GM18873 (cell line): ENCODE data around the gene HMGN3.
A peak's percentile ranks its signal among the peaks of the same experiment; 100 is the strongest.

Experiments
- ATAC-seq: cut with Tn5 transposase; IDR thresholded peaks from one replicate; pipeline ENCODE4 v1.9.1; 2021; ENCODE audit warnings: mild to moderate bottlenecking, moderate library complexity, moderate number of reproducible peaks; ENCODE audit not compliant: unreplicated experiment, low FRiP score

Gene HMGN3

DNA sequence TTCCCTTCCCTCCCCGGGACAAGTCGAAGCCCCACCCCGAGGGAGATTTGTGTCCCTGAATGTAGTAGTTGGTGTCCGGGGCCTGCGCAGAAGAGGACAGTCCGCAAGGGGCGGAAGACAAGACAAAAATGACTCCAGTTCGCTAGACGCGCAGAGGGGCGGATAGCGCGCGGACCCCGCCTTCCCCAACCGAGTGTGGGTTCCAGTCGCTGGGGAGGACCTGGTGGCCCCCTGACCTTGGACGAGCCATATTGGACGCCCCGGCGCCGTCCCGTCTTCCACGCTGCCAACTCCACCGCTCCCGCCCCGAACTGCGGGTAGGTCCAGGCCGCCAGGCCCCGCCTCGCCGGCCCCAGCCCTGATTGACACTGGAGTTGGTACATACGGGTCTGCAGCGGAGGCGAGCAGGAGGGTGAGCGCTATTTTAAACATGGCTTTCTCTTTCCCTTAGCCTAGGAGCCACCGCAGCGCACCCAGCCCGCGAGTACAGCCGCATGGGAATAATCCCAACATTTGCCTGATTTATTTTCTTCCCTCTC, 802 bp downstream of the HMGN3 start:
- peak; percentile 65 for ATAC-seq

DNA sequence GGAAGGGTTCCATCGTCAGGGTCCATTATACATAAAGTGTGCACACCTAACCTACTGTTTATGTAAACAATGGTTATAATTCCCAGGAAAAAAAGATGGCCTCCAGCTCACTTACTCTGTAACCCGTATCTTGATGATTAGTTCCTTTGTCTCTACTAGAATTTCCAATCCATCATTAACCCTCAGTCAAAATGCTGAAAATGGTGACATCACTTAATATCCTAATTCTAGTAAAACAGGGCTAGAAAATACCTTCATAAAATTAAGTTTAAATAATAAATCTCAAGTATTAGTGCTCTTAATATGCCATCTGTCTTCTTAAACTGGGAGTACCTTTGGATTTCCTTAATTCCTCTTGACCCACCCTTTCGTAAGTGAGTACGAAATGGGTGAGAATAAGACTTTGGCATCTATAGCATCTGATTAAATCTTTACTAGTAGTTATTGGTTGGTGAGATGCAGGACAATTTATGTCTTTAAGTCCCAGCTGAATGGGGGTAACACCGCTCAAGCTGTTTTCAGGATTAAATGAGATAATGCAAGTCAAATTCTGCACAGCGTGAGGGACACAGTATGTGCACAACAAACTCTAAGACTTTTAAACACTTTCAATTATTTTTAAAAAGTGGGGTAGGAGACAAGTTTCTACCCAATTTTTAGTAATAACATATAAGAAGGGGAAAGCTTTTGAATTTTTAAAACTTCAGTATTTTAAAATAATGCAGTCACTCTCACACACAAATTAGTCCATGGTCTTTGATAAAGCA, 1.6 kb downstream of the HMGN3 start:
- no peak for ATAC-seq

DNA sequence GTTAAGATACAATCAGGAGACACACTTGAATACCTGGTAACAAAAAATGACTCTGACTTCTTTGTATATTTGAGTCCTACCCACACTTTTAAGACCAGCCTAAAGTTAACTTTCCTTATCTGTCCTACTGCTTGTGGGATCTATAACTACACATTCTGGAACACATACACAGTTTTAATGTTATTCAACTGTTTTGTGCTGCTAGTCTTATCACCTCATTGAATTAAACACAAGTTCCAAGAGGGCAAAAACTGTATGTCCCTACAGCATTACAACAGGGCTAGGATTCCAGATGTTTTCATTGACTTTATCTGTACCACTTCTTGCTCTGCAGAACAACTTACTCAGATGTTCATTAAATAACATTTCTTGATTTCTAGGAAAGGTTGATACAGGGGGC, 2.8 kb downstream of the HMGN3 start:
- no peak for ATAC-seq

DNA sequence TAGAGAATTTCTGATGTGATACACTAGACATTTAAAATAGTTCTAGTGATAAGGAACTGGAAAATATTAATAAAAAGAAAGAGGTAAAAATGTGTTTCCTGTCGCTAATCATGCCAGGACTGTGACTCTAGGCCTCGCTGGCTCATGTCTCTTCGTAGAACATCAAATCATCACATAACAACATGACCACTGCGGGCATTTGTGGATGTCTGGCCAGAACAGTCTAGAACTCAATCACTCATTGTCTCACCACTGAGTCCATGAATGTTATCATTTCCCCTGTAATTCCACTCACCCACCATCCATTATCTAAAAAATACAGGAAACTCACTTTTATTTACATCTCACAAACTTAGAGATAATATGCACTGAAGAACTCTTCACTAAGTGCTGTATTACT, 3.4 kb downstream of the HMGN3 start:
- no peak for ATAC-seq

DNA sequence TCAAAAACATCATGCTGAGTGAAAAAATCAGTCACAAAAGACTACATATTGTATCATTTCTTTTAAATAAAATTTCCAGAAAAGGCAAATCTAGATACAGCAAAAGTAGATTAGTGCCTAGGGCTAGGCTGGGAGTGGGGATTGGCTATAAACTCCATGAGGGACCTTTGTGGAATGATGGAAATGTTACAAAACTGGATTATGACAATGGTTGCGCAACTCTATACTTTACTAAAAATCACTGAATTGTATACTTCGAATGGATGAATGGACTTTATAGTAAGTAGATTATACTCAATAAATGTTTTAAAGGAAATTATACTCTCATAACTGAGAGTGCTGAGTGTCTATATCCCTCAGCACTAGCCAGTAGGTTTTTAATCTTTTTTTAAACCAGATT, 4.3 kb downstream of the HMGN3 start:
- no peak for ATAC-seq

DNA sequence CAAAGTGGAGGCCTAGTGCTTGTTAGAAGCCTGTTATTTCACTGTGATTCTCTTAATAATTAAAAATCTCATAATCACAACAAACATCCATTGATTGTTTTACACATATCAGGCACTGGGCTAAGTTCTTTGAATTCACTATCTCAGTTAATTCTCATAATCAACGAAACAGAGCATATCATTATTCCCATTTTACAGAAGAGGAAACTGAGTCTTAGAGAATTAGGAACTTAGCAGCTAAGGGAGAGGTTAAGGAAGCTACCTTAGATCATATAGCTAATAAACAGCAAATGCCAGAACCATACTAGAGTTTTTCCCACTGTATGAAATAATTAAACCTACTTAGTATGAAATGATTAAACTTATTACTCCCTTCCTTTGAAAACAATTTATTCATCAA, 7.0 kb downstream of the HMGN3 start:
- ATAC-seq = no peak

DNA sequence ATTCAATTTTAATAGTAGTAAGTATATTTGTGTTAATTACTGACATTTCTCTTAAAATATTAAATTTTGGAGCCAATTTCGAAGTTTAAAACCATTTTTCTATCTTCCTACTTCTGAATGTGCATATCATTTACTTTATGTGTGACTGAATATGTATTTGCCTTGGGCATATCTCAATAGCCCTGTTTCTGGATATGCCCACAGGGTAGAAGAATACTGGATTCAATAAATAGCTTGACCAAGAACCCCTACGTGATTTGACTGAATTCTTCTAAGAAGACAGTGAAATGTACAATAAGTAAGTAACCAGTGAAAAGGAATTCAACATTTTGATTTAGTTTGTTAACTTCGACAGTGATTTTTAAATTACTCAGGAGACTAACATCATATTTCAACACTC, 7.8 kb downstream of the HMGN3 start:
- no peak for ATAC-seq

DNA sequence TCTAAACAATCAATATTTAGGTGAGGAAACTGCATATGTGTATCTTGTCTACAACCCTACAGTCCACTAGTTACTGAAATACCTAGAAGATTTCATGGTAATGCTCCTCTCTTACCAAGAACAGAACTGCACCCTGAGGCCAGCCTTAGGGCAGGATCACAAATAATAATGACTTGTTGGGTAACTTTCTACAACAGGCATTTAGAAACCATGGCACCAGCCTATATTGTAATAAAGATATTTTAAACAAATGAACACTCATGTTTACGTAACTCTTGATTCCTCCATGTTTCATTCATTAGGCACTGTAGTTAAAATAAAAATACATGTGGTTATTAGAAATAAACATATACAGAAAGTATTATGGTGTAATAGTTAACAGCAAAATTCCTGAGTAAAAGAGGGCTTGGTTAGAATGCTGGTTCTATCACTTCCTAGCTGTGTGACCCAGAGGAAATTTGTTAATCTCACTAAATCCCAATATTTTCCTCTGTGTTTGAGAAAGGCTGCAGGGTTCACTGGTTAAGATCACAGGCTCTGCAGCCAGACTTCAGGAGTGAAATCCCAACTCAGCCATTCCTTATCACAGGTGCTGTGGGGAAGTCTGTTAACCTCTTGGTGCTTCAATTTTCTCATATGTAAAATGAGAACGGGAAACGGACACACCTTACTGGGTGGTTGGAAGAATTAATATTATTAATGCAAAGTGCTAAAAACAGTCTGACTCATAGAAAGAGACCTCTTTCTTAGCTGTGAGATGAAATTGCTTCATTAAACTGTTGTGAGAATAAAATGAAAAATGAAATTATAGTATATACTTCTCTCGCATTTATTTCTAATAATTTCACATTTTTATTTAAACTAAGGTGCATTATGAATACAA, 8.5 kb downstream of the HMGN3 start:
- no peak for ATAC-seq

DNA sequence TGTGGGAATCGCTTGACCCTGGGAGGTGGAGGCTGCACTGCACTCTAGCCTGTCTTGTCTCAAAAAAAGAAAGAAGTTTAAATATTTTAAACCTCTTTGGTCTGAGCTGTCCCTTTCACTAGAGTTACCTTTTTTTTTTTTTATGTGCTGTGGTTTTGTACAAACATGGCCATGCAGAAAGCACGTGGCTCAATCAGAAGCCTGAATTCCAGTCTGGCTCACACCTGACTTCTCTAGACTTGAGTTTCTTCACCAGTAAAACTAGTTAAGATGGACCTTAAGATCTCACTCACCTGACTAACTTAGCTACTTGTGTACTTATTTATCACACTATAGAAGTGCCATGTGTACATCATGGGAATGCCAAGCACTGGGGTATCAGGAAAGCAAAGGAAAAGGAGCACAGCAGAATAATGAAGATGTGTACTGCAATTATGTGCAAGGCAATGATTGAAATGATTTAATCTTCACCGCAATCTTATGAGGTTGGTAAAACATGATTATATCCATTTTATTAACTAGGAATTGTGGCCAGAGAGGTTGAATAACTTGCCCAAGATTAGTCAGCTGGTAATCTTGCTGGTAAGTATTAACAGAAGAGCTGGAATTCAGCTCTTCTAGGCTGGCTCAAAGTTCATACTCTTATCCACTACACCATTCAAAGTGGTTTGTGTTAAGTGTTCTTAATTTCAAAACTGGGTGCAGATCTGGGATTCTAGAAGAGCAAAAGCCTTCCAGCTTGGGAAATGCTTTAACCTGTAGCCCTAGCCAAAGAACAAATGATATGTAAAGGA, 10.7 kb downstream of the HMGN3 start:
- ATAC-seq = no peak

DNA sequence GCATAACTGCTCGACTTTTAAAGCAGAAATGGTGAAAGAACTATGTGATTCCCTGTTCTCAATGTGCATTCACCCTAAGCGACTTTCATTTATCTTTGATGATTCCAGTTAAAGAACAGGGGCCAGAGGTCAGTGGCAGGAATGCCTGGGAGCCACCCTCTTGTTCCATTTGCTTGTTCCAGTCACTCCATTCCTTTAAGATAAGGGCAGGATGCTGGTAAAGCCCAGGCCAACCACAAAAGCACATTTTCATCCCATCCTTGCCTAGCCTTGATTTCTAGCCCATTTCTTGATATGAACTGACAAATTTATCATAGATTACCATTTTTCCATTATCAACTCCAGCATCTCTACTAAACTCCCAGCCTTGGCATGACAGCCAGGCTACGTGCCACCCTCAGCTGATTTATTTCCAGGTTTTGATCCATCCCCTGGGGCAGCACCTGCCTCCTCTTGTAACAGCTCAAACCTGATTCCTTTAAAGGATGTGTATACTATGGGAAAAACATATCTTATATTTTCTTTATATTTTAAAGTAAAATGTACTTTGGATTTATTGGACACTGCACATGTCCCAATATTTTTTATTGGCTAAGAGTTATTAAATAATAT, 19.2 kb downstream of the HMGN3 start:
- ATAC-seq = no peak

DNA sequence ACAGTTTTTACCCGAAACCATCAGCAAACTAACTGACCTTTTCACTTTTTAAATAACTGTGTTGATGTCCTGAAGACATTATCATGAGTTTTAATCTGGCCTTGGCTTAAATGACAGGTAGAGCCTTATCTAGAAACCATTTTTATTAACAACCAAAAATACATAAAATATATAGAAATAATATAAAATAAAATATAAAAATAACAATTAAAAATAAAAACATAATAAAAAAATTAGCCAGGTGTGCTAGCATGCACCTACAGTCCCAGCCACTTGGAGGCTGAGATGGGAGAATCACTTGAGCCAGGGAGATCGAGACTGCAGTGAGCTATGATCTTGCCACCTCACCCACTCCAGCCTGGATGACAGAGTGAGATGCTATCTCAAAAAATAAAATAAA, 21.6 kb downstream of the HMGN3 start:
- ATAC-seq = no peak

DNA sequence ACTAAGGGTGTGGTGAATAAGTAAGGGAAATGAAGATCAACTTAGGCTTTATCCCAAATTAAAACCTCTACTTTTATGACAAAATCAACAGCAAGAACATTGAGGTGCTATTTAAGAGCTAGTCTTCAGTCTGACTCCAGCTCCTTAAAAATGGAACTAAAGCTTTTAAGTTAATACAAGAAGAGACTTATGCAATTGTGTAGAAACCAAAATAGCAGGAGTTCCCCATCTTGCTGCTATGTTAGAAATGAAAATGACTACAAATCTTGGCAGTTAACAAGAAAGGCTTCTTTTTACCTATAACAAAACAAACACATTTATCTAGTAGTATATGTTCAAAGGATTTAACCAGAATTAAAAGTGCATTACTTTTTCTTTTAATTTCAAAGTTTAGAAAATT, 25.7 kb downstream of the HMGN3 start:
- ATAC-seq = no peak

DNA sequence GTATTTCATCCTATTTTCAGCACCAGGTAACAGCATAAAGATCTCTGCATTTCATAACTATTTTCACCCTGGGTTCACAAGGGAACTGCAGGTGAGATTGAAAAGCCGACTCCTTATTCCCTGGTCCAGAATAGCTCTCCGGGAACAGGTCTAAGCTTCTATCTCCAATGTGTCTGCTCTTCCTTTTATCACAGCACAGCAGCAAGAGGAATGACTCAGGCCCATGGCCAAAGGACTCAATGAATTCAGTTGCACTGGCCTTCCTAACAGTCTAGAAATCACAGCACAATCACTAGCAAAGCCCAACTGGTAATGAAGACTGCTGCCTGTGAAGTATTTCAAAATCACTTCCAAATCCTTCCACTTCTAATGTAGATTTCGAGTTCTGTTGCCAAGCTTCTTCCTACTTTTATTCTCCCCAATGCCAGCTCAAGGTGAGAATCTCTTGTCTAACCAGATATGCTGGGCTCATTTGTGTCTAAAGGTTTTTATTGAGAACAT, 30.7 kb downstream of the HMGN3 start:
- no peak for ATAC-seq

DNA sequence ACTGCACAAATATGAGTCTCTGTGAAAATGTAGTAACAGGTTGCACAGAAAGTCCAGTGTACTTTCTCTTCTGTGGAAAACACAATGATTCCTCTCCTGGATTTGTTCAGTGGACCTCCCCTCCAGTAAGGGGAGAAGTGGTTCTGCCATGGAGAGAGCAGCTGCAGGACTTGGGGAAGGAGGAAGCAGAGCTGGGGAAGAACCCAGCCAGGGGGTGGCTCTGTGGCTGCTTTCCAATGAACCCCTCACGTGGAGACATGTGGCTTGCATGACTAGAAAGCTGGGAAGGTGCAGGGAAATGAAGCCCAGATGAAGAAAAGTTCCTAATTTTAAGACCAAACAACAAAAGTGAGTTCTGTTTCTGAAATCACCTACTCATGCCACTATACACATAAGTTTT, 31.9 kb downstream of the HMGN3 start:
- no peak for ATAC-seq

DNA sequence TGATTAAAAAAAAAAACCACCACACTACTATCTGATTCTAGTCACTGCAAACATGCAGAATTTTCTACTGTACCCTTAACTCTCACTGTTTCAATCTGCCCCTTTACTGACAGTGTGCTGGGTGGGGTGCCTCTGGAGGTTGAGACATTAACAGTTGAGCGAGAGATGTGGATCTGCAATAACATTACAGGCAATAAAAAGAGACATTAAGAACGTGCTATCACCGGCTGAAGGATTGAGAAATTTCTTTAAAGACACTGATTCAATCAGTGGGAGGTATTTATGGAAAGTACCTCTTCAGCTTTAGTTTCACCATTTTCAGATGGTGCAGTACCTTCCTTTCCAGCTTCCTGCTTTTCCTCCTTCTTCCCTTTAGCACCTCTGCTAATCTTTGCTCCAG, 32.5 kb downstream of the HMGN3 start:
- no peak for ATAC-seq

DNA sequence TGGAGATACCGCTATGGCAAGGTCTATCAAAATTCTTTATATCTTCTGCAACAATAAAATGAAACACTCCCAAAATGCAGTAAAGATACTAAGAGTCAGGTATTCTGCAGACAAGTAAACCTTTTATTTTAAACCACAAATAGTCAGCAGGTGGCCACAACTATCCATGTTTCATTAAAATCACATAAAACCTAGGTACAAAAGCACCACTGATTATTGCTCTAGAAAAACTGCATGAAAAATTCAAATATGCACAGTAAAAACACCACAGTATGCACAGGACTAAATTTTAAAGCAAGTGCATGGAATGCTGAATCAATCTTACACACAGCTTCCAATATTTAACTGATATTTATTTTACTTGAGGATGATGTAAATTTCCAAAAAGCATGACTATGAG, 33.3 kb downstream of the HMGN3 start:
- ATAC-seq = no peak

DNA sequence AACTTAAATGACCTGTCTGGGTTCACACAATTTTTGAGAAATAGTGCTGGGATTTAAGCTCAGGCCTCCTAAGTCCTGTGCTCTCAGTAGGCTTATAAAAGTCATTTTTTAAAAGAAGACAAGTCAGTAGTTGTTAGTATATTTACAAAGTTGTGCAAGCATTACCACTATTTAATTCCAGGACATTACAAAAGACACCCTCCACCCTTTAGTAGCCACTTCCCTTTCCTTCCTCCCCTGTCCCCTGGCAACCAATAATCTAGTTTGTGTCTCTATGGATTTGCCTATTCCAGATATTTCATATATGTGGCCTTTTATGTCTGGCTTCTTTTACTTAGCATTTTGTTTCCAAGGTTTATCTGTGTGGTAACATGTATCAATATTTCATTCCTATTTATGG, 37.6 kb downstream of the HMGN3 start:
- ATAC-seq = no peak

DNA sequence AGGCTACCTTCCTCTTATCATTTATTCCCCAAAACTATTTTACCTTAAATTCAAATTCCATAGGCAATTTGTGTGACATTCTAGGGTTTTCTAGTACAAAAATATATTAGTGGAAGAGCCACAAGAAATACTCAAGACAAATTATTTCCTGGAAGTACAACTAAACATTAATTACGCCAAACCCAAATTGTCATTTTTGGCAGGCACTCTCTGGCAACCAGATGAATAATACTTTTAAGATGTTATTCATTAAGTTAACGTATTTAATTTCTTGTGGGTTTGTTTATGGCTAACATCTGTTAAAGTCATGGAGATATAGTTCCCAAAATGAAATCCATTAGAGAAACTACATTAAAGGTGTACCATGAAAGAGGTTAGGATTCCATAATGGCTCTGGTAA, 40.5 kb downstream of the HMGN3 start:
- ATAC-seq = no peak

DNA sequence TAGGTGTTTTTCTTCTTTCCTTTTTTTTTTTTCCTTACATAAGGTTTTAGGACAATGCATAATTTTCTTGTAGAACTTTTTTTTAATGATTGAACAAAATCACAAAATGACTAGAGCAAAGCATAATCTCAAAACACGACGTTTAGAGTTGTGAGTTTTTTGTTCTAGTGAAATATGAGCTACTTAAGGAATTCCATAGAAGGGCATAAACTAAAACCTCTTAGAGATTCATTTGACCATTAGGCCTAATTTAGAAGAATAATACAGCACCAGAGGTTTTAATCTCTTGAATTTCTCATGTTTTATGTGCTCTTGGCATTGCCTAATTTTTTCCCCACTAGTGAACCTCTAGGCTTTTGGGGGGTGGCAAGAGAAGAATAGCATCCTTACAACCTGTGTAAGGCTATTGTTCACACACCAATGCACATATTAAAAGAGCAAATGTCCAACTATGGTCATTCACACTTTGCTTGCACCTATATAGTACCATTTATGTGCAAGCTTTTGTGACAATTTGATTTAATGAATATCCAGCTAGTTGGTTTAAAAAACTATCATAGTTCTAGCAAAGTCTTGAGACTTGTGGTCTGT, 44.6 kb downstream of the HMGN3 start:
- ATAC-seq = no peak
